ENCODE measurements around the gene TPSG1. TPM values are rescaled to one million over a fixed set of nuclear protein-coding genes. Genes with fewer than 3 reads are reported as not detected.
"Not testable (repeated sequence)": the region's sequence is repeated elsewhere in the genome, so short reads cannot be mapped to it uniquely, and the experiment has no call there.

TPSG1 gene
- total RNA-seq, 1 experiment from 2014 or later = not detected

GRCh38 chr16:1232049-1232748 lies 7.1 kb upstream of the TPSG1 start:
- H2BK120ac ChIP-seq (ENCODE audit: low read depth, low read length, poor library complexity, severe bottlenecking); H3K18ac ChIP-seq (ENCODE audit: insufficient read length, low read depth, low read length); H3K23me2 ChIP-seq (ENCODE audit: insufficient read length, low read depth, low read length, poor library complexity, severe bottlenecking); H3K14ac ChIP-seq (ENCODE audit: insufficient read depth, low read length); H3K9me3 ChIP-seq (ENCODE audit: control insufficient read depth, low read depth, low read length); H3K23ac ChIP-seq (ENCODE audit: insufficient read length, low read depth, low read length); H3T11ph ChIP-seq (ENCODE audit: low read length); H3K4ac ChIP-seq (ENCODE audit: low read depth, low read length); H4K20me1 ChIP-seq (ENCODE audit: control insufficient read depth, insufficient read depth, insufficient read length); H3K4me2 ChIP-seq (ENCODE audit: insufficient read depth, insufficient read length, low read length); H3K4me1 ChIP-seq (ENCODE audit: insufficient read depth, low read length); H3K27ac ChIP-seq (ENCODE audit: insufficient read length, low read depth, low read length); H3K4me3 Mint-ChIP-seq; H2BK20ac ChIP-seq (ENCODE audit: low read depth, low read length, poor library complexity, severe bottlenecking); H2BK12ac ChIP-seq (ENCODE audit: insufficient read length, low read depth, low read length); H4K91ac ChIP-seq (ENCODE audit: insufficient read length, low read depth, low read length); H4K8ac ChIP-seq (replicated peaks; ENCODE audit: insufficient read length, low read depth, low read length); H3K79me1 ChIP-seq (ENCODE audit: insufficient read depth, low read depth, low read length, poor library complexity, severe bottlenecking); H3K79me2 ChIP-seq (ENCODE audit: insufficient read depth, low read length); H3K56ac ChIP-seq (ENCODE audit: insufficient read length, low read depth, low read length); H3K9ac ChIP-seq (ENCODE audit: extremely low read depth, insufficient read length, low read length); H2BK5ac ChIP-seq (ENCODE audit: insufficient read length, low read length); H2BK15ac ChIP-seq (ENCODE audit: low read depth, low read length); H3K36me3 Mint-ChIP-seq (ENCODE audit: insufficient read depth in 1 of 3, low read depth in 3 of 3); H3K4me1 Mint-ChIP-seq; H3K27ac Mint-ChIP-seq; DNase-seq; H3K9me3 Mint-ChIP-seq; H4K5ac ChIP-seq (ENCODE audit: insufficient read length, low read depth, low read length); H2AK5ac ChIP-seq (ENCODE audit: insufficient read length, low read length); H2AFZ ChIP-seq (ENCODE audit: low read length); H3K27me3 ChIP-seq (ENCODE audit: insufficient read depth, low read length): not testable (repeated sequence)
- peaks cover 15% of the 10 kb centered on the region for H3K27me3 Mint-ChIP-seq (ENCODE audit: low read depth)
- no CpG with 5 or more reads among the region's 47 CpGs for WGBS (ENCODE audit: extremely low coverage, insufficient read length, low lambda C conversion rate)

- not testable (repeated sequence) for H3T11ph ChIP-seq (ENCODE audit: low read length); H2BK15ac ChIP-seq (ENCODE audit: low read depth, low read length); H3K4me3 Mint-ChIP-seq; H3K27ac Mint-ChIP-seq; H3K23ac ChIP-seq (ENCODE audit: insufficient read length, low read depth, low read length); H2AFZ ChIP-seq (ENCODE audit: low read length); H3K4me1 Mint-ChIP-seq; H3K27ac ChIP-seq (ENCODE audit: insufficient read length, low read depth, low read length); H3K9me3 ChIP-seq (ENCODE audit: control insufficient read depth, low read depth, low read length); H2AK5ac ChIP-seq (ENCODE audit: insufficient read length, low read length); H4K8ac ChIP-seq (replicated peaks; ENCODE audit: insufficient read length, low read depth, low read length); DNase-seq; H3K27me3 ChIP-seq (ENCODE audit: insufficient read depth, low read length); H3K18ac ChIP-seq (ENCODE audit: insufficient read length, low read depth, low read length); H3K23me2 ChIP-seq (ENCODE audit: insufficient read length, low read depth, low read length, poor library complexity, severe bottlenecking); H3K14ac ChIP-seq (ENCODE audit: insufficient read depth, low read length); H3K4ac ChIP-seq (ENCODE audit: low read depth, low read length); H4K5ac ChIP-seq (ENCODE audit: insufficient read length, low read depth, low read length); H3K79me1 ChIP-seq (ENCODE audit: insufficient read depth, low read depth, low read length, poor library complexity, severe bottlenecking); H3K9me3 Mint-ChIP-seq; H3K36me3 Mint-ChIP-seq (ENCODE audit: insufficient read depth in 1 of 3, low read depth in 3 of 3); H3K56ac ChIP-seq (ENCODE audit: insufficient read length, low read depth, low read length); H3K9ac ChIP-seq (ENCODE audit: extremely low read depth, insufficient read length, low read length); H4K20me1 ChIP-seq (ENCODE audit: control insufficient read depth, insufficient read depth, insufficient read length); H3K4me2 ChIP-seq (ENCODE audit: insufficient read depth, insufficient read length, low read length); H4K91ac ChIP-seq (ENCODE audit: insufficient read length, low read depth, low read length); H2BK120ac ChIP-seq (ENCODE audit: low read depth, low read length, poor library complexity, severe bottlenecking); H2BK5ac ChIP-seq (ENCODE audit: insufficient read length, low read length); H3K4me1 ChIP-seq (ENCODE audit: insufficient read depth, low read length); H2BK12ac ChIP-seq (ENCODE audit: insufficient read length, low read depth, low read length); H3K79me2 ChIP-seq (ENCODE audit: insufficient read depth, low read length)
- no CpG with 5 or more reads among the region's 7 CpGs for WGBS (ENCODE audit: extremely low coverage, insufficient read length, low lambda C conversion rate)
- peaks cover 18% of the 10 kb centered on the region for H3K27me3 Mint-ChIP-seq (ENCODE audit: low read depth)
- peak overlapping the region; percentile 83 for H2BK20ac ChIP-seq (ENCODE audit: low read depth, low read length, poor library complexity, severe bottlenecking)
These were observed 6.2 kb upstream of the TPSG1 start for GRCh38 chr16:1231301-1231700.

Measured in H9 (cell line).